Ovary (tissue), 9 donors: ENCODE measurements around the gene CCDC57. TPM values are rescaled to one million over a fixed set of nuclear protein-coding genes. Genes with fewer than 3 reads are reported as not detected.

ENCODE experiments used
- DNase-seq, 5 donors: peaks; one replicate each; pipeline ENCODE4 v3.0.0-alpha.2; 2019 to 2020
- H3K27ac ChIP-seq, 2 donors: fragments of 200-600 bp; one replicate each; pipeline versions ENCODE4 v1.5.1 to v1.8.0; 2019 to 2022
- H3K27me3 ChIP-seq: fragments of 200-600 bp; one replicate; pipeline ENCODE4 v1.8.0; 2022
- H3K36me3 ChIP-seq: fragments of 200-600 bp; sonication (generic); one replicate; pipeline ENCODE4 v1.5.1; 2019
- H3K4me1 ChIP-seq: one replicate; pipeline ENCODE4 v1.8.1; 2013; ENCODE audit warnings: mild to moderate bottlenecking, moderate library complexity; ENCODE audit not compliant: insufficient read depth
- H3K4me3 ChIP-seq: fragments of 200-600 bp; sonication (generic); one replicate; pipeline ENCODE4 v1.5.1; 2017
- H3K9me3 ChIP-seq, 2 donors: fragments of 200-600 bp in 1 of 2; sonication (generic) in 1 of 2; one replicate each; pipeline versions ENCODE4 v1.5.1 to v1.8.1; 2013 to 2019; ENCODE audit warnings: mild to moderate bottlenecking in 1 of 2, moderate library complexity in 1 of 2
- CTCF ChIP-seq, 3 donors: fragments of 450-650 bp in 2 of 3; fragments of 200-600 bp in 1 of 3; IDR thresholded peaks; one replicate each; pipeline versions ENCODE4 v1.5.1 to v1.8.0; 2016 to 2022; ENCODE audit warnings: antibody characterized with exemption in 3 of 3, mild to moderate bottlenecking in 1 of 3
- EP300 ChIP-seq: sonication (generic); formaldehyde crosslinking; IDR thresholded peaks from one replicate; pipeline ENCODE4 v1.6.1; 2017; ENCODE audit warnings: antibody characterized with exemption
- POLR2A ChIP-seq: fragments of 450-650 bp; IDR thresholded peaks from one replicate; pipeline ENCODE4 v1.6.1; 2017; ENCODE audit warnings: antibody characterized with exemption, mild to moderate bottlenecking, moderate library complexity
- WGBS, 3 donors: extraction: QIAGEN DNeasy Blood & Tissue Kit in 1 of 3; methylation state at CpG; one replicate each; pipeline versions ENCODE4 v1.1.5 to v1.1.7; 2013 to 2017; 5-methylcytosine and 5-hydroxymethylcytosine counted together
- intact Hi-C, 4 donors: fragments of 100-400 bp; cut with DNase I; formaldehyde crosslinking; loops; one replicate each; pipeline versions ENCODE4 v1.11.0 to v1.15.1; 2022 to 2023
- polyA plus RNA-seq, 2 donors: library from polyadenylated mRNA; stranded (reverse); fragments of 200-250 nt in 1 of 2; fragments of 350-450 nt in 1 of 2; fragmentation: Illumina TruSeq in 1 of 2; extraction: RNeasy Lipid Tissue Mini Kit (QIAGEN cat#74804) in 1 of 2; gene quantifications; one replicate each; pipeline ENCODE4 v1.2.3, GENCODE V29; 2013 to 2014
- total RNA-seq, 7 donors: library from RNA; depleted of rRNA in 2 of 7; stranded (reverse); fragments of >200 nt in 2 of 7; fragmentation: NEBNext Ultra II Directional in 3 of 7; extraction: Animal tissue kit (Norgen Biotek cat#: 25700) in 3 of 7; gene quantifications; one replicate each; pipeline versions ENCODE4 v1.1.0 to v1.2.4, GENCODE V29; 2016 to 2023
- donor health status: DM: no; HTN: no; CAD: no; lungs with moderate emphysema.
- donor health status: DM: no; HTN: no; CAD: no.
- donor health status: Bipolar disorder and iron deficiency.
- donor health status: DM: yes; HTN: yes; CAD: no.
- donor health status: DM: no; HTN: no; CAD: no.
- donor health status: DM: yes; HTN: yes; CAD: no.

Gene CCDC57
- total and polyA plus RNA-seq, 9 donors: 7.7 to 65.0 (median 40.3) TPM

- Histone ChIP-seq H3K27ac (peak overlapping the region; percentile 53 to 80), H3K4me1 (peaks cover 16% of the 10 kb centered on the region), H3K9me3 (no peaks in the 10 kb centered on the region), H3K4me3 (peak overlapping the region; percentile 50), H3K36me3 (no peaks in the 10 kb centered on the region), H3K27me3 (no peaks in the 10 kb centered on the region)
- intact Hi-C loops: loop anchor here in 1 of 4 donors (10.0 kb wide), 1 partner anchor 64 kb away; no protein-coding TSS in a partner anchor
- peak; percentile 83 to 92 (median 90) for DNase-seq
- 6 to 18% (median 7%) methylated on average over 27 to 73 of the region's 76 CpGs for WGBS, 3 donors
- TF ChIP-seq POLR2A: no peak
- peak; percentile 38 to 81 (median 64) for TF ChIP-seq CTCF (IDR thresholded peaks at IDR 0.05)
Measured at GRCh38 chr17:82230609-82231311, 18.1 kb upstream of the CCDC57 start.

- Histone ChIP-seq H3K9me3 (no peaks in the 10 kb centered on the region), H3K27me3 (no peaks in the 10 kb centered on the region), H3K4me1 (peaks cover 15% of the 10 kb centered on the region), H3K27ac (peak overlapping the region in 1 of 2 donors; percentile 80), H3K36me3 (no peaks in the 10 kb centered on the region), H3K4me3 (peak overlapping the region; percentile 50)
- no peak for TF ChIP-seq EP300
- no peak for TF ChIP-seq POLR2A
- TF ChIP-seq CTCF (IDR thresholded peaks at IDR 0.05): no peak
- WGBS, 3 donors: 62 to 71% (median 71%) methylated on average over 18 to 28 of the region's 28 CpGs
- peak in 1 of 5 donors; percentile 36 for DNase-seq
- intact Hi-C loops: loop anchor here in 1 of 4 donors (10.0 kb wide), 1 partner anchor 65 kb away; no protein-coding TSS in a partner anchor
Measured at GRCh38 chr17:82229698-82230608, 17.3 kb upstream of the CCDC57 start.

GRCh38 chr17:82228842-82229697 lies 16.4 kb upstream of the CCDC57 start, which contains the start of gene SLC16A3:
TSS of gene SLC16A3 (plus strand) at chr17:82229042. CDS start at chr17:82236009, 6,967 bp downstream.
- H3K9me3 ChIP-seq: no peaks in the 10 kb centered on the region
- 5 to 8% (median 7%) methylated on average over 57 to 102 of the region's 105 CpGs for WGBS, 3 donors
- H3K27ac ChIP-seq: peak within 1 kb of the TSS; percentile 35 to 39
- H3K4me3 ChIP-seq: peak within 1 kb of the TSS; percentile 36
- no peaks in the 10 kb centered on the region for H3K36me3 ChIP-seq
- intact Hi-C loops: no loop called here
- peaks cover 14% of the 10 kb centered on the region for H3K4me1 ChIP-seq
- H3K27me3 ChIP-seq: no peaks in the 10 kb centered on the region
- peak in 2 of 5 donors; percentile 42 to 65 for DNase-seq
- TF ChIP-seq CTCF (IDR thresholded peaks at IDR 0.05): no peak
- peak; percentile 21 for TF ChIP-seq POLR2A
